Skin epidermis (tissue), 12 donors: Measurements from ENCODE around the gene CLDN6.
"Not testable (repeated sequence)": the region's sequence is repeated elsewhere in the genome, so short reads cannot be mapped to it uniquely, and the experiment has no call there.

Experiments
- H3K27ac ChIP-seq, 21 experiments: fragments of 200-600 bp; sonication (generic) in 11 of 21; one replicate each; pipeline ENCODE4 v1.5.0; 2020; ENCODE audit warnings: mild to moderate bottlenecking in 3 of 21, inconsistent platforms in 2 of 21, moderate library complexity in 2 of 21
- H3K4me3 ChIP-seq, 7 experiments: fragments of 200-600 bp; sonication (generic) in 2 of 7; one replicate each; pipeline ENCODE4 v1.5.0; 2020; ENCODE audit warnings: inconsistent platforms in 2 of 7, mild to moderate bottlenecking in 2 of 7, moderate library complexity in 1 of 7

Gene CLDN6

GRCh38 chr16:3054965-3055733, 37.2 kb upstream of the CLDN6 start:
- no peak overlapping the region for H3K4me3 ChIP-seq

GRCh38 chr16:3053330-3053710, 35.3 kb upstream of the CLDN6 start:
- not testable (repeated sequence) for H3K4me3 ChIP-seq
- peak overlapping the region in 1 of 21 experiments; percentile 42 for H3K27ac ChIP-seq

More at GRCh38 chr16:3054965-3055733, 37.2 kb upstream of the CLDN6 start:
- peak overlapping the region in 6 of 21 experiments; percentile 16 to 65 (median 31) for H3K27ac ChIP-seq

GRCh38 chr16:3052571-3053329, 34.8 kb upstream of the CLDN6 start:
- H3K27ac ChIP-seq, result peak overlapping the region in 1 of 21 experiments; percentile 42

GRCh38 chr16:3051494-3051893, 33.5 kb upstream of the CLDN6 start:
- no peak overlapping the region for H3K4me3 ChIP-seq

More at GRCh38 chr16:3052571-3053329, 34.8 kb upstream of the CLDN6 start:
- not testable (repeated sequence) for H3K4me3 ChIP-seq

DNA sequence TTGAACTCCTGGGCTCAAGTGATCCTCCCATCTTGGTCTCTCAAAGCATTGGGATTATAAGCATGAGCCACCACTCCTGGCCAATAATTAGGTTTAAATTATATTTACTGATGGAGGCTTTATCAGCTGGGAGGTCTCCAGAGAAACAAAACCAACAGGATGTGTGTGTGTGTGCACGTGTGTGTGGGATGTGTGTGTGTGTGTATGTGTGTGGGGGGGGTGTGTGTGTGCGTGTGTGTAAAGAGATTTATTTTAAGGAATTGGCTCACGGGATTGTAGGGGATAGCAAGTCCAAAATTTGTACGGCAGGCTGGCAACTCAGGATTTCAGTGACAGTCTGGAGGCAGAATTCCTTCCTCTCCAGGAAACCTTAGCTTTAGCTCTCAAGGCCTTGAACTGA, 33.0 kb upstream of the CLDN6 start:
- H3K4me3 ChIP-seq, result no peak overlapping the region
- H3K27ac ChIP-seq, result peak overlapping the region in 1 of 21 experiments; percentile 22

More at GRCh38 chr16:3051494-3051893, 33.5 kb upstream of the CLDN6 start:
- H3K27ac ChIP-seq, result peak overlapping the region in 1 of 21 experiments; percentile 22

DNA sequence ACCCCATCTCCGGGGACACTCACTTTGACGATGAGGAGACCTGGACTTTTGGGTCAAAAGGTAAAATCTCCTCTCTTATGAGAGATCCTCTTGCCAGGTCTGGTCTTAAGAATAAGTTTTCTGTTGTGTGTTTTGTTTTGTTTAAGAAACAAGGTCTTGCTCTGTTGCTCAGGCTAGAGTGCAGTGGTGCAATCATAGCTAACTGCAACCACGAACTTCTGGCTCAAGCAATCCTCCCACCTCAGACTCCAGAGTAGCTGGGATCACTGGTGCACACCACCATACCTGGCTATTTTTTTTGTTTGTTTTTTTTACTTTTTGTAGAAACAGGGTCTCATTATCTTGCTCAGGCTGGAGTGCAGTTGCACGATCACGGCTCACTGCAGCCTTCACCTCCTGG, 32.5 kb upstream of the CLDN6 start:
- H3K4me3 ChIP-seq, result no peak overlapping the region
- peak overlapping the region in 1 of 21 experiments; percentile 1 for H3K27ac ChIP-seq

DNA sequence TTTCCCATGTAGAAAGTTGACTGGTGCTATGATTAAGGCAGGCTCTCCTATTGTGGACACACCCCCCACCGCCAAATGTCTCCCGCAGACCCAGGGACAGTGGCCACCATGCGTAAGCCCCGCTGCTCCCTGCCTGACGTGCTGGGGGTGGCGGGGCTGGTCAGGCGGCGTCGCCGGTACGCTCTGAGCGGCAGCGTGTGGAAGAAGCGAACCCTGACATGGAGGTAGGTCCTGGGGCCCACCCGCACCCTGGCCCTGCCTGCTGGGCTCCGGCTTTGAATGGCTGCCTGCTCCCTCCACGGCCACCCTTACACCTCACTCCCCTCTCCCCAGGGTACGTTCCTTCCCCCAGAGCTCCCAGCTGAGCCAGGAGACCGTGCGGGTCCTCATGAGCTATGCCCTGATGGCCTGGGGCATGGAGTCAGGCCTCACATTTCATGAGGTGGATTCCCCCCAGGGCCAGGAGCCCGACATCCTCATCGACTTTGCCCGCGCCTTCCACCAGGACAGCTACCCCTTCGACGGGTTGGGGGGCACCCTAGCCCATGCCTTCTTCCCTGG, 32.0 kb upstream of the CLDN6 start:
- peak overlapping the region in 1 of 21 experiments; percentile 1 for H3K27ac ChIP-seq
- no peak overlapping the region for H3K4me3 ChIP-seq

GRCh38 chr16:3047387-3047720, 29.4 kb upstream of the CLDN6 start:
- peak overlapping the region in 1 of 21 experiments; percentile 33 for H3K27ac ChIP-seq
- H3K4me3 ChIP-seq, result peak overlapping the region in 4 of 7 experiments; percentile 28 to 49 (median 40)

GRCh38 chr16:3046641-3047386, 28.8 kb upstream of the CLDN6 start:
- Histone ChIP-seq H3K4me3 (peak overlapping the region; percentile 28 to 49 (median 37)), H3K27ac (peak overlapping the region in 13 of 21 experiments; percentile 0 to 78 (median 56))

GRCh38 chr16:3045758-3046640, 28.0 kb upstream of the CLDN6 start, which contains the start of gene MMP25:
Gene MMP25, plus strand, starts transcription at chr16:3046561. Its CDS starts 357 bp downstream, at chr16:3046918.
- peak within 1 kb of the TSS; percentile 28 to 49 (median 37) for H3K4me3 ChIP-seq
- peak within 1 kb of the TSS in 16 of 21 experiments; percentile 0 to 78 (median 53) for H3K27ac ChIP-seq

DNA sequence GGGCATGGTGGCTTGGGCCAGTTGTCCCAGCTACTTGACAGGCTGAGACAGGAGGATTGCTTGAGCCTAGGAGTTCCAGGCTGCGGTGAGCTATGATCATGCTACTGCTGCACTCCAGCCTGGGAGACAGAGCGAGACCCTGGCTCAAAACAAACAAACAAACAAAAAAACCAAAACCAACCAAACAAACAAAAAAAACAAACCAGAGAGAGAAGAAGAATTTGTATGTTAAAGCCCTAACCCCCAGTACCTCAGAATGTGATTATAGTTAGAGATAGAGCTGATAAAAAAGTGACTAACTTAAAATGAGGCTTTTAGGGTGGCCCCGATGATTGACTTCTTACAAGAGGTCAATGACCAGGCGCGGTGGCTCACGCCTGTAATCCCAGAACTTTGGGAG, 26.7 kb upstream of the CLDN6 start:
- Histone ChIP-seq H3K4me3 (peak overlapping the region in 1 of 7 experiments; percentile 49), H3K27ac (no peak overlapping the region)

- H3K27ac ChIP-seq, result no peak overlapping the region
- no peak overlapping the region for H3K4me3 ChIP-seq
These were observed 24.4 kb upstream of the CLDN6 start for GRCh38 chr16:3042376-3042775.

- Histone ChIP-seq H3K27ac (no peak overlapping the region), H3K4me3 (no peak overlapping the region)
These were observed 20.9 kb upstream of the CLDN6 start for GRCh38 chr16:3038896-3039295.

DNA sequence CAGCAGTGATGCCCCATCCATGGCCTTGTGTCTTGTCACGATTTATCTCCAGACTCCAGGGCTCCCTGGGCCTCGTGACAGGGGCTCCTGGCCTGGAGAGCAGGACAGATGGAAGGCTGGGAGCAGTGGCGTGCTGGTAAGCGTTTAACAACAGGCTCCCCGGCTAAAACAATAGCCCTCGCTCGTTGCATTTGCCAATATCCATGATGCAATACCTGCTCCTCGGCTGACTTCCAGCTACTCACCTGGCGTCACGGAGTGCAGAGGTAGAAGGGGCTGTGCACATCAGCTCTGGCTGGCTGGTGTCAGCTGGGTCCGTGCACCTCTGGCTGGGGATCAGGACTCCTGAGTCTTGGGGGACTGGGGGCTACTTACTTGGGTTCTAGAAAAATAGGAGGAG, 20.3 kb upstream of the CLDN6 start:
- no peak overlapping the region for H3K27ac ChIP-seq
- H3K4me3 ChIP-seq, result no peak overlapping the region

DNA sequence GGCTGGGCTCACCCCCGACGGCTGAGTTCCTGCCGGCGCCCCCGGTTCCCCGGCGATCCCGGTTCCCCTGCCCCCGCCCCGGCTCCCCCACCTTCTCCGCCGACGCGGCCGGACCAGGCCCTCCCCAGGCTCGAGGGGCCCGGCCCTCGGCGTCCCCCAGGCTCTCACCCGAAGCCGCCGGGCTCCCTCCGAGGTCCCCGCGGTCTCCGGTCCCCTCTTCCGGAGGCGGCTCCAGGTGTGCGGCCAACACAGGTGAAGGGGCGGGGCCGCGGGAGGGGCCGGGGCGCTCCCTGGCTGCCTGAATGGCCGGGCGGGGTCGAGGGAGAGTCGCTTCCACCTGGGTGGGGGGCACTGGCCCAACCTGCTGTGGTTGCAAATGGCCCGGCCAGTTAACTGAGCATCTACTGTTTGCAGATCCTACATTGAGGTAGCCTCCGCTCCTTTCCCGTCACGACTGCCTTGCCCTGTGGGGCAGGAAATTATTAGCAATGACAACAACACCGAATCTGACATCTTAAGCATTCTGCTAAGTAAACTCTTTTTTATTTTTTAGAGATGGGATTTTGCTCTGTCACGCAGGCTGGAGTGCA, 18.8 kb upstream of the CLDN6 start, which contains the start of gene BICDL2:
Gene BICDL2, minus strand, starts transcription at position 219 of the 590 bp plus-strand sequence. CDS start 1,448 bp downstream, outside the sequence.
- Histone ChIP-seq H3K4me3 (peak within 1 kb of the TSS; percentile 20 to 43 (median 29)), H3K27ac (peak within 1 kb of the TSS; percentile 22 to 84 (median 72))

GRCh38 chr16:3035972-3036725, 18.2 kb upstream of the CLDN6 start:
- peak overlapping the region; percentile 22 to 84 (median 72) for H3K27ac ChIP-seq
- H3K4me3 ChIP-seq, result peak overlapping the region; percentile 20 to 43 (median 29)

DNA sequence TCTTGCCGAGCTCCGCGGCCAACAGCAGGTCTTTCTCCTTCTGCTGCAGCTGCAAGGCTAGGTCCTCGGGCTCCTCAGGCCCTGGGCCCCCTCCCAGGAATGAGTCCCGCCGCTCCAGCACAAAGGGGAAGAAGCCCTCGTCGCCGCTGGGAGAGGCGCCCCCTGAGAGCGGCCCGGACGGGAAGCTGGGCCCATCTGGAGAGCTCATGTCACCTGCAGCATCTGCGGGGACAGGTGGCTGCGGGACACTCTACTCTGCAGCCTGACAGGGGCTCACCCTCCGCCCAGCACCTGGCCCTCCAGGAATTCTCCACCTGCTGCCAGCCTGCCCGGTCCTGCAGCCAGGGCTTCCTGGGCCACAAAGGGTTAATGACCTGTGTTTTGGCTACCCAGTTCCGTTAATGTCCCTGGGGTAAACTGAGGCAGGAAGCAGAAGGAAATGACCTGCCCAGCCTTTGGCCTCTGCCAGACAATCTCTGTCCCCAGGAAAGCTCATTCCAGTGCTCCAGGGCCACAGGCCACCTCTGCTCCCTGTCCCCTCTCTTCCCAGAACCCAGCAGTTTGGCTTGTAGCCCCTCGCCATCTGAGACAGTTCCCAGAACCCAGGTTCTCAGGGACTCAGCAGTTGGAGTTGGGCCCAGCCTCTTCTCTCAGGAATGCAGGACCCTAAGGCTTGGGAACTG, 17.4 kb upstream of the CLDN6 start:
- peak overlapping the region in 5 of 7 experiments; percentile 25 to 43 (median 29) for H3K4me3 ChIP-seq

More for the DNA sequence above, 17.4 kb upstream of the CLDN6 start:
- peak overlapping the region in 4 of 21 experiments; percentile 3 to 79 (median 71) for H3K27ac ChIP-seq
